C1 segment of cervical spinal cord (tissue), 14 donors: ENCODE data around the gene GAGE12H.
"Not testable (repeated sequence)": the region's sequence is repeated elsewhere in the genome, so short reads cannot be mapped to it uniquely, and the experiment has no call there.

Experiments
- DNase-seq, 14 donors: peaks; one replicate each; lab custom pipeline; 2025; lab: John Stamatoyannopoulos, UW

The GAGE12H gene, protein sequence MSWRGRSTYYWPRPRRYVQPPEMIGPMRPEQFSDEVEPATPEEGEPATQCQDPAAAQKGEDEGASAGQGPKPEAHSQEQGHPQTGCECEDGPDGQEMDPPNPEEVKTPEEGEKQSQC

GRCh38 chrX:49579649-49580048, at the start of gene GAGE12H:
Gene GAGE12H (plus strand): TSS chrX:49579949. CDS start chrX:49581104, 1,155 bp downstream.
- DNase-seq, result not testable (repeated sequence)

- not testable (repeated sequence) for DNase-seq
Measured at GRCh38 chrX:49531877-49532276, 47.9 kb upstream of the GAGE12H start, which contains the start of gene GAGE12C. Gene GAGE12C (plus strand): TSS chrX:49532177. CDS start chrX:49533332, 1,155 bp downstream.

GRCh38 chrX:49541433-49541832, 38.3 kb upstream of the GAGE12H start, which contains the start of gene GAGE12D:
Gene GAGE12D (plus strand): TSS chrX:49541733. CDS start chrX:49542888, 1,155 bp downstream.
- DNase-seq, result not testable (repeated sequence)

GRCh38 chrX:49550989-49551388, 28.8 kb upstream of the GAGE12H start, which contains the start of gene GAGE12E:
Gene GAGE12E (plus strand): TSS chrX:49551289. CDS start chrX:49552444, 1,155 bp downstream.
- not testable (repeated sequence) for DNase-seq

DNA sequence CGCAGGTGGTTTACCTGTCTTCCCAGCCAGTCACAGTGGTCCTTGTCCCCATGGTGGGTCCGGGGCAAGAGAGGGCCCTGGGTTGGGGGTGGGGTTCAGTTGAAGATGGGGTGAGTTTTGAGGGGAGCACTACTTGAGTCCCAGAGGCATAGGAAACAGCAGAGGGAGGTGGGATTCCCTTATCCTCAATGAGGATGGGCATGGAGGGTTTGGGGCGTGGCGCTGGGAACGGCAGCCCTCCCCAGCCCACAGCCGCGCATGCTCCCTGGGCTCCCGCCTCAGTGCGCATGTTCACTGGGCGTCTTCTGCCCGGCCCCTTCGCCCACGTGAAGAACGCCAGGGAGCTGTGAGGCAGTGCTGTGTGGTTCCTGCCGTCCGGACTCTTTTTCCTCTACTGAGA, 19.2 kb upstream of the GAGE12H start, which contains the start of gene GAGE12F:
Gene GAGE12F (plus strand): TSS at position 301 of the 400 bp plus-strand sequence. CDS start 1,155 bp downstream, outside the sequence.
- DNase-seq, result not testable (repeated sequence)

- DNase-seq, result not testable (repeated sequence)
Measured at GRCh38 chrX:49568728-49569127, 11.0 kb upstream of the GAGE12H start.

DNA sequence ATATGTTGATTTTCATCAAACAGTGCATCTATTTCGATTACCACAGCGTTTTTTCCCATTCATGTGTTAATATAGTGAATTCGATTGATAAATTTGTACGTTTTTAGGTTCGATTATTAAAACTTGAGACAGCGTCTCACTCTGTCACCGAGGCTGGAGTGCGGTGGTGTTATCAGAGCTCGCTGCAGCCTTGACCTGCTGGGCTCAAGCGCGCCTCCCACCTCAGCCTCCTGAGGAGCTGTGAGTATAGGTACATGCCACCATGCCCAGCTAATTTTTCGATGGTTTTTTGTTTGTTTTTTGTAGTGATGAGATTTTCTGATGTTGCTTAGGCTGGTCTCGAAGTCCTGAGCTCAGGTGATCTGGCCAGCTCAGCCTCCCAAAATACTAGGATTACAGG, 10.6 kb upstream of the GAGE12H start:
- not testable (repeated sequence) for DNase-seq

GRCh38 chrX:49570100-49570499, 9.6 kb upstream of the GAGE12H start, which contains the start of gene GAGE12G:
Gene GAGE12G (plus strand): TSS chrX:49570400. CDS start chrX:49571555, 1,155 bp downstream.
- DNase-seq, result not testable (repeated sequence)

- DNase-seq, result not testable (repeated sequence)
Measured at GRCh38 chrX:49589196-49589595, 9.4 kb downstream of the GAGE12H start, which contains the start of gene GAGE2A. Gene GAGE2A (plus strand): TSS chrX:49589496. CDS start chrX:49590651, 1,155 bp downstream.

DNA sequence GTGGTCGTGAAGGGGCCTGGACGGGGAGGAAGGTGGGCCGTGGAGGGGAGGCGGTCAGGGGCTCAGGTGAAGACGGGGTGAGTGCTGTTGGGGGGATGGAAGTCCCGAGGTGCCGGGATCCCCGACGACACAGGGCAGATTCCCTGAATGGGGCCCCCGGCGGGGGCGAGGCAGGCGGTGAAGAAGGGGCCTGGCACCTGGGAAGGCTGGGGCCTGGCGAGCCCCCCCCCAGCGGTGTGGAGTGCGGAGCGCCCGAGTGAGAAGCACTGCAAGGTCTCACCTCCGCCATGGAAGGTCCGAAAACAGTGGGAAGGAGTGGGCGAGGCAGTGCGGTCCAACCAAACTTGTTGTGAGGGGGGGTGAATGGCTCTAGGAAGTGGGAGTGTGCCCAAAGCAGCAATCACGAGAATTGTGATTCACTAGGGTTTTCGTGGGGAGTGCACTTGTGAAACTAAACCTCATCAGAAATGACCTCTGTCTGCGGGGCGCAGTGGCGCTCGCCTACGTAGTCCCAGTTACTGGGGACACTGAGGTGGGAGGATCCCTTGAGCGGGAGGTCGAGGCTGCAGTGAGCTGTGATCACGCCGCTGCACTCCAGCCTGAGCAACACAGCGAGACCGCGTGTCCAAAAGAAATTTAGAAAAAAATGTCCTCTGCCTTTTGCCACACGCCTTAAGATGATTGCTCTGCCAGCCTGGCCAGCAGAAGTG, 10.2 kb downstream of the GAGE12H start:
- DNase-seq, result not testable (repeated sequence)

DNA sequence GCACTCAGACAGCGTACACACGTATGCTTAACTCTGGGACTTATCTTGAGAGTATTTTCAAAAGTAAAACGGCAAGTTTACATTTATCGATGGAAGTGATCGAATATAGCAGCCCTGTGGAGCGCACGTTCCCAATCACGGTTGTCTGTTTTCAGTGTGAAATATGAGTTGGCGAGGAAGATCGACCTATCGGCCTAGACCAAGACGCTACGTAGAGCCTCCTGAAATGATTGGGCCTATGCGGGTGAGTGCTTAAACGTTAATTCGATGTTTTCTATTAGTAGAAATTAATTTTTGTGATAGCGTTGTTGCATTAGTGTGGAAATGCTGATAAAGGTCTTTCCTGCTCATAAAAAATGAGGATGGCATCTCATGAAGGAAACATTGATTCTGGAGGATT, 10.7 kb downstream of the GAGE12H start:
- DNase-seq, result not testable (repeated sequence)

- not testable (repeated sequence) for DNase-seq
Measured at GRCh38 chrX:49598720-49599119, 19.0 kb downstream of the GAGE12H start, which contains the start of gene GAGE1. Gene GAGE1 (plus strand): TSS chrX:49599020. CDS start chrX:49600175, 1,155 bp downstream.

- no peak for DNase-seq
Measured at GRCh38 chrX:49610718-49611310, 31.1 kb downstream of the GAGE12H start.

- DNase-seq, result no peak
Measured at GRCh38 chrX:49618574-49618973, 38.8 kb downstream of the GAGE12H start.

DNA sequence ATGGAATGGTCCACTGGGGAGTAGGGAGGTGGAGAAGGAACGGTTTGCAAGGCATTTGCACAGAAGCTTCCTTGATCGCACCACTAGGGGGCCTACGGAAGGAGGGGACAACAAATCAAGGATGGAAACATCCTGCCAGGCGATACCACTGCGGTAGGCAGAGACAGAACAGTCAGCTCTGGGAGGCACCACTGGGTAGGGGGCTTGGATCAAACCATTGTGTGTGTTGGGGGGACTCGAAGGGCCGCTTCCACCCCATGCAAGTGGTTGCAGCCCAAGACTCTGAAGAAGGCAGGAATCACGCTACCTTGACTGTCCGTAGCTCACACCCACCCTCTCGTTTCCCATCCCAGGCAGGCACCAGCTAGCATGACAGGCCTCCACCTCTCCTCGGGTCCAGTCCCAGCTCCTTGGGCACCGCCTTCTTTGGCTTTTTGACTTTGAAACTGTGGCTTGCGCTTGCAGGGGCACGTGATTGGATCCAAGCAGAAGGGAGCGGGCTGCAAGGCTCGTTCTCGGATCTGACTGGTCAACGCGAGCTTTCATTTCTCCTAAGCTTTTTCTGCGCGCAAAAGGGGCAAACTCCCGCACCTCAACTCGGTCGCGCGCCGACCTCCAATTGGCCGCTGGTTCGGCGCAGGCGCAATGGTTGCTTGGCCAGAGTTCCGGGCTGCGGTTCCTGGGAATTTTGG, 47.5 kb downstream of the GAGE12H start:
- DNase-seq, result peak in 2 of 14 donors; percentile 2 to 5
